ENCODE results near the gene RPUSD1. TPM values are rescaled to one million over a fixed set of nuclear protein-coding genes. Genes with fewer than 3 reads are reported as not detected.

RPUSD1 gene
- total and polyA plus RNA-seq, 2 donors (not counting 1 experiment from before 2014, with no cell fraction given) = 8.2 to 16.2 TPM

DNA sequence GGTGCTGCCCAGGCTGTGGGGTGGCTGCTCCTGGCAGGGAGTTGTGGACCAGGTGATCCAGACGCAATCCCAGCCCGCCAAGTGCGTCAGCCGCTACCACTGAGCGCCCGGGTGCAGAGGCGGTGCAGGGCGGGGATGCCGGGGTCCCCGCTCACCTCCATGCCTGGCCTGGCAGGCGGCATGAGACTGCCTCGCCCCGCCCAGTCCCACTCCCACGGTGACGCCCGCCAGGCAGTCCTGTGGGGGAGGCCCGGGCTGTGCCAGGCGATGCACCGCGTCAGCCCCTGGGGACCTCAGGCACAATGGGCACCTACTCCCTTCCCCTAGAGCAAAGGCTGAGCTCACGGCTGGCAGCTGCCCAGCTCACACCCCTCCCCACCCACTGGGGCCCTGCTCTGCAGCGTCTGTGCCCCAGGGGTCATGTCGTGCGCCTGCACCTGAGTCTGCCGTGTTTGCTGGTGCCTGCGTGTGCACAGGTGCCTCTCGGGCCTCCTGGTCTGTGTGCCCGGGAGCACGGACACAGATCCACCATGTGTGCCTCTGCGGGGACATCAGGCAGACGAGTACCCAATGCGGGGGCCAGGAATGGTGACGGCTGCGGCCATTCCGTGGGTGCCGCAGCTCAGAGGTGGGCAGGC is 5.3 kb downstream of the RPUSD1 start:
- TF ChIP-seq CTCF (conservative IDR thresholded peaks at IDR 0.05 in 1 of 2, IDR thresholded peaks at IDR 0.05 in 1 of 2; ENCODE audit: low read depth in 1 of 2, low read length in 2 of 2) (no peak), EZH2 (IDR thresholded peaks at IDR 0.05; ENCODE audit: low read length, missing control alignments) (no peak)
- H3K79me2 ChIP-seq (ENCODE audit: control insufficient read depth, insufficient read depth, low read length) = peaks cover 11% of the 10 kb centered on the region
- H3K4me3 ChIP-seq (replicated peaks in 1 of 4; ENCODE audit: control extremely low read depth in 1 of 4, insufficient read depth in 1 of 4, low read depth in 3 of 4, low read length in 4 of 4) = no peak overlapping the region
- no peaks in the 10 kb centered on the region for H3K27me3 ChIP-seq (ENCODE audit: control insufficient read depth, insufficient read depth, low read length)
- no peak overlapping the region for H3K9ac ChIP-seq (ENCODE audit: insufficient read depth, low read length)
- no peaks in the 10 kb centered on the region for H4K20me1 ChIP-seq (ENCODE audit: control insufficient read depth, extremely low read depth, insufficient read depth, low read length)
- H3K36me3 ChIP-seq (ENCODE audit: control insufficient read depth, insufficient read depth, low read length) = peaks cover 10% of the 10 kb centered on the region
- no peak overlapping the region for H3K4me2 ChIP-seq (ENCODE audit: extremely low read depth, insufficient read depth, low read length)
- H3K9me3 ChIP-seq (ENCODE audit: control insufficient read depth, insufficient read depth, low read depth, low read length) = no peaks in the 10 kb centered on the region
- H2AFZ ChIP-seq (ENCODE audit: low read length) = no peak overlapping the region
- no peak for DNase-seq (ENCODE audit: low read depth in 2 of 2)
- peaks cover 3% of the 10 kb centered on the region for H3K4me1 ChIP-seq (ENCODE audit: control insufficient read depth, extremely low read depth, insufficient read depth, low read length)
- no peak overlapping the region for H3K27ac ChIP-seq (ENCODE audit: insufficient read depth, low read length)

DNA sequence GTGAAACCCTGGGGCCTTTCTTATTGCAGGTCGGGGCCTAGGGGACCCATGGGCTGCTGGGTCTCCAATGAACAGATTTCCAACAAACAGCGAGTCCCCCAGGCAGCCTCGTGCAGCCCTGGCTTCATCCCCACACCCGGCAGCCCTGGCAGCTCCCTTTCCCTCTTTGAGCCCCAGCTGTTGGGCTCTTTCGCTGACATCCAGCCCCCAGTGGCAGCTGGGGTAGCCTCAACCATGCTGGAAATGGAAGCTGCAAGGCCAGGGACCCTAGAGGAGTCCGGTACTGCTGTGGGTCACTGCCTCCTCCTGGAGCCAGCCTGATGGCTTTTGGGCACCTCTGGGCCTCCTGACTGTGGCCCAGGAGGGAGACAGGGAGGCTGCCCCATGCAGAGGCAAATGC is 5.9 kb downstream of the RPUSD1 start:
- Histone ChIP-seq H3K4me3 (replicated peaks in 1 of 4; ENCODE audit: control extremely low read depth in 1 of 4, insufficient read depth in 1 of 4, low read depth in 3 of 4, low read length in 4 of 4) (no peak overlapping the region), H4K20me1 (ENCODE audit: control insufficient read depth, extremely low read depth, insufficient read depth, low read length) (no peaks in the 10 kb centered on the region), H3K4me2 (ENCODE audit: extremely low read depth, insufficient read depth, low read length) (no peak overlapping the region), H3K36me3 (ENCODE audit: control insufficient read depth, insufficient read depth, low read length) (peaks cover 10% of the 10 kb centered on the region), H3K9ac (ENCODE audit: insufficient read depth, low read length) (no peak overlapping the region), H3K27me3 (ENCODE audit: control insufficient read depth, insufficient read depth, low read length) (no peaks in the 10 kb centered on the region), H3K4me1 (ENCODE audit: control insufficient read depth, extremely low read depth, insufficient read depth, low read length) (peaks cover 2% of the 10 kb centered on the region), H3K79me2 (ENCODE audit: control insufficient read depth, insufficient read depth, low read length) (peaks cover 5% of the 10 kb centered on the region), H2AFZ (ENCODE audit: low read length) (no peak overlapping the region), H3K9me3 (ENCODE audit: control insufficient read depth, insufficient read depth, low read depth, low read length) (no peaks in the 10 kb centered on the region), H3K27ac (ENCODE audit: insufficient read depth, low read length) (no peak overlapping the region)
- TF ChIP-seq EZH2 (IDR thresholded peaks at IDR 0.05; ENCODE audit: low read length, missing control alignments) = no peak
- no peak for TF ChIP-seq CTCF (conservative IDR thresholded peaks at IDR 0.05 in 1 of 2, IDR thresholded peaks at IDR 0.05 in 1 of 2; ENCODE audit: low read depth in 1 of 2, low read length in 2 of 2)
- no peak for DNase-seq (ENCODE audit: low read depth in 2 of 2)

DNA sequence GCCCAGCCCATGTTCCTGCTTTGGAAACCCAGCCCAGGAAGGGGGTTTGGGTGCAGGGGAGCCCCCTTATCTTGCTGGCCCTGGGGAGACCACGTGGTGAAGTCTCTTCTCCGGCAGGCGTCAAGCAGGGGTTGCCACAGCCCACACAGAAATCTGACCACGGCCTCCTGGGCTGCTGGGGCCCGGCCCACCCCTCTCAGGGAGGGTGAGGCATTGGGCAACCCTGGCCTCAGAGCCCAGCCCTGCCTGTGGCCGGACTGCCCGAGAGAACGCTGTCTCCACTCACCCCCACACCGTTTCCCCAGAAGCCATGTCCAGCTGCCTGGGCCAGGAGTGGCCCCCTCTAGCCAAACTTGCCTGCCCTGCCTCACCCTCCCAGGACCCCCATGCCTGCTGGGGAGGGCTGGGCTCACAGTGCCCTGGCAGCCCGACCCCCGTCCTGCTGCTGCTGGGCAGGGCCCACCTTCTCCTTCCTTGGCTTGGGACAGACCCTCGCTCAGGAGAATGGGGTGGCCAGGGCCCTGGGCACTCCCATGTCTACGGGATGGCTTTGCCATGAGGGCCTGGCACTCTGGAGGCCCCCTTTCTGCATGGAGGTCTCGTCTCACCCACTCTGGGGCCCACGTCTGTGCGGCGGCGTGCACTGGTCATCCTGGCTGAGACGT is 6.7 kb downstream of the RPUSD1 start:
- no peaks in the 10 kb centered on the region for H3K79me2 ChIP-seq (ENCODE audit: control insufficient read depth, insufficient read depth, low read length)

More for the DNA sequence above, 6.7 kb downstream of the RPUSD1 start:
- Histone ChIP-seq H3K27ac (ENCODE audit: insufficient read depth, low read length) (no peak overlapping the region), H3K9me3 (ENCODE audit: control insufficient read depth, insufficient read depth, low read depth, low read length) (no peaks in the 10 kb centered on the region), H4K20me1 (ENCODE audit: control insufficient read depth, extremely low read depth, insufficient read depth, low read length) (no peaks in the 10 kb centered on the region), H3K36me3 (ENCODE audit: control insufficient read depth, insufficient read depth, low read length) (peaks cover 7% of the 10 kb centered on the region), H3K4me3 (replicated peaks in 1 of 4; ENCODE audit: control extremely low read depth in 1 of 4, insufficient read depth in 1 of 4, low read depth in 3 of 4, low read length in 4 of 4) (no peak overlapping the region), H3K4me1 (ENCODE audit: control insufficient read depth, extremely low read depth, insufficient read depth, low read length) (no peaks in the 10 kb centered on the region), H2AFZ (ENCODE audit: low read length) (no peak overlapping the region), H3K4me2 (ENCODE audit: extremely low read depth, insufficient read depth, low read length) (no peak overlapping the region), H3K27me3 (ENCODE audit: control insufficient read depth, insufficient read depth, low read length) (no peaks in the 10 kb centered on the region), H3K9ac (ENCODE audit: insufficient read depth, low read length) (no peak overlapping the region)
- DNase-seq (ENCODE audit: low read depth in 2 of 2) = no peak
- TF ChIP-seq EZH2 (IDR thresholded peaks at IDR 0.05; ENCODE audit: low read length, missing control alignments) (no peak), CTCF (conservative IDR thresholded peaks at IDR 0.05 in 1 of 2, IDR thresholded peaks at IDR 0.05 in 1 of 2; ENCODE audit: low read depth in 1 of 2, low read length in 2 of 2) (no peak)

Measured in fibroblast of lung (primary cell).